Caco-2 (cell line): Measurements from ENCODE around the gene FOXP3. TPM values are rescaled to one million over a fixed set of nuclear protein-coding genes. Genes with fewer than 3 reads are reported as not detected.

Experiments
- BruUV-seq: library from RNA; stranded (reverse); fragments of 400-500 nt; replicated peaks from 2 replicates; lab custom pipeline; 2021; lab: Mats Ljungman, UMichigan
- CTCF ChIA-PET: fragments of 300-600 bp; sonication (Branson Sonifier 250); formaldehyde crosslinking; loops from one replicate; lab custom pipeline; 2022; ENCODE audit warnings: antibody characterized with exemption; lab: Charles Lee
- POLR2A ChIA-PET: fragments of 300-600 bp; sonication (Branson Sonifier 250); formaldehyde crosslinking; loops from one replicate; lab custom pipeline; 2022; ENCODE audit warnings: antibody characterized with exemption; lab: Charles Lee
- DNase-seq, 2 experiments: peaks; one replicate each; pipeline versions ENCODE4 v3.0.0 to v3.0.0-alpha.2; 2020 to 2022
- H3K27me3 ChIP-seq: replicated peaks from 2 replicates; pipeline ENCODE4 v1.6.0; 2011; ENCODE audit warnings: low read length; ENCODE audit not compliant: control insufficient read depth, insufficient read depth
- H3K36me3 ChIP-seq: 2 replicates; pipeline ENCODE4 v1.5.1; 2011; ENCODE audit warnings: low read length; ENCODE audit not compliant: control insufficient read depth, insufficient read depth
- H3K4me1 ChIP-seq: fragments of 250-450 bp; sonication (Bioruptor Pico); 2 replicates; pipeline ENCODE4 v1.5.1; 2020; ENCODE audit warnings: mild to moderate bottlenecking
- H3K4me3 ChIP-seq: 2 replicates; pipeline ENCODE4 v1.5.1; 2011; ENCODE audit warnings: low read depth, mild to moderate bottlenecking, control low read depth, low read length
- H3K9me3 ChIP-seq: fragments of 250-450 bp; sonication (Bioruptor Pico); 2 replicates; pipeline ENCODE4 v1.5.1; 2020; ENCODE audit warnings: mild to moderate bottlenecking, moderate library complexity
- H3K27ac Mint-ChIP-seq: one replicate; pipeline ENCODE4 v1.8.0; 2022; ENCODE audit warnings: mixed read lengths; ENCODE audit not compliant: unreplicated experiment
- H3K27me3 Mint-ChIP-seq: one replicate; pipeline ENCODE4 v1.8.0; 2022; ENCODE audit warnings: mixed read lengths; ENCODE audit not compliant: insufficient read depth, unreplicated experiment
- H3K36me3 Mint-ChIP-seq: one replicate; pipeline ENCODE4 v1.8.0; 2022; ENCODE audit warnings: mild to moderate bottlenecking, mixed read lengths; ENCODE audit not compliant: insufficient read depth, unreplicated experiment
- H3K4me1 Mint-ChIP-seq: one replicate; pipeline ENCODE4 v1.8.0; 2022; ENCODE audit warnings: low read depth, mixed read lengths; ENCODE audit not compliant: unreplicated experiment
- H3K4me3 Mint-ChIP-seq: one replicate; pipeline ENCODE4 v1.8.0; 2022; ENCODE audit warnings: mild to moderate bottlenecking, moderate library complexity, mixed read lengths; ENCODE audit not compliant: unreplicated experiment
- H3K9me3 Mint-ChIP-seq: one replicate; pipeline ENCODE4 v1.8.0; 2022; ENCODE audit warnings: mixed read lengths; ENCODE audit not compliant: unreplicated experiment
- intact Hi-C: fragments of 100-400 bp; cut with micrococcal nuclease; formaldehyde crosslinking; loops from one replicate; pipeline ENCODE4 v1.10.0; 2022; ENCODE audit not compliant: unreplicated experiment
- total RNA-seq: library from RNA; stranded (reverse); gene quantifications from 2 replicates; pipeline ENCODE4 v1.2.3, GENCODE V29; 2022
- TF ChIP-seq, protein P1 (sequence below), 2 experiments: fragments of 200-600 bp in 1 of 2; IDR thresholded peaks; 1 replicate in 1 of 2; 2 replicates in 1 of 2; pipeline versions ENCODE4 v1.5.1 to v1.8.0; 2011 to 2022; ENCODE audit warnings: antibody characterized with exemption in 1 of 2, control low read depth in 1 of 2, inconsistent platforms in 1 of 2, low read depth in 1 of 2, low read length in 1 of 2, mild to moderate bottlenecking in 1 of 2, moderate library complexity in 1 of 2; ENCODE audit not compliant: insufficient read depth in 1 of 2, severe bottlenecking in 1 of 2, unreplicated experiment in 1 of 2

FOXP3 gene
- total RNA-seq, 1 experiment from 2014 or later, result 0.88 TPM

DNA sequence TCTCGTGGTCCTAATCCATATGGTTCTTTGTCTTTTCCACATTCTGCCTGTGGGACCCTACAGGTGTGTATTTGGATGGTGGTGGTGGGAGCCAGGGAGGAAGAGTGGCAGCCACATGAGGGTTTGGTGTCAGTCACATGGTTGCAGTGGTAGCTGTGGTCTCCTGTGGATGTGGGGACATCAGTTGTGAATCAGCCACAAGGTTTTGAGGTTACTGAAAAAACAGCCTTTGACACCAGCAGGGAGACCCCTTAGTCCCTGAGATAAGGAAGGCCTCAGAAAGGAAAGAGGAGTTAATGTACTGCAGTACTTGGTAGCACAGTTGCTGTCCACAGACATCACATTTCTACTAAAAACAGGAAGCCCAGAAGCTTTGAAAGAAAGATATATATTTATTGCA lies 23.2 kb upstream of the FOXP3 start:
- Mint-ChIP-seq H3K4me3 (no peak overlapping the region), H3K36me3 (peaks cover 4% of the 10 kb centered on the region), H3K27me3 (no peaks in the 10 kb centered on the region), H3K4me1 (peaks cover 6% of the 10 kb centered on the region), H3K27ac (no peak overlapping the region), H3K9me3 (no peaks in the 10 kb centered on the region)
- ChIA-PET POLR2A (no interaction called here), CTCF (no interaction called here)
- no peaks in the 10 kb centered on the region for H3K27me3 ChIP-seq
- no peak for DNase-seq
- intact Hi-C loops, result no loop called here
- no peak overlapping the region for H3K4me3 ChIP-seq
- TF ChIP-seq, protein P1, sequence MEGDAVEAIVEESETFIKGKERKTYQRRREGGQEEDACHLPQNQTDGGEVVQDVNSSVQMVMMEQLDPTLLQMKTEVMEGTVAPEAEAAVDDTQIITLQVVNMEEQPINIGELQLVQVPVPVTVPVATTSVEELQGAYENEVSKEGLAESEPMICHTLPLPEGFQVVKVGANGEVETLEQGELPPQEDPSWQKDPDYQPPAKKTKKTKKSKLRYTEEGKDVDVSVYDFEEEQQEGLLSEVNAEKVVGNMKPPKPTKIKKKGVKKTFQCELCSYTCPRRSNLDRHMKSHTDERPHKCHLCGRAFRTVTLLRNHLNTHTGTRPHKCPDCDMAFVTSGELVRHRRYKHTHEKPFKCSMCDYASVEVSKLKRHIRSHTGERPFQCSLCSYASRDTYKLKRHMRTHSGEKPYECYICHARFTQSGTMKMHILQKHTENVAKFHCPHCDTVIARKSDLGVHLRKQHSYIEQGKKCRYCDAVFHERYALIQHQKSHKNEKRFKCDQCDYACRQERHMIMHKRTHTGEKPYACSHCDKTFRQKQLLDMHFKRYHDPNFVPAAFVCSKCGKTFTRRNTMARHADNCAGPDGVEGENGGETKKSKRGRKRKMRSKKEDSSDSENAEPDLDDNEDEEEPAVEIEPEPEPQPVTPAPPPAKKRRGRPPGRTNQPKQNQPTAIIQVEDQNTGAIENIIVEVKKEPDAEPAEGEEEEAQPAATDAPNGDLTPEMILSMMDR (IDR thresholded peaks at IDR 0.05; ENCODE audit: insufficient read depth in 1 of 2, low read depth in 1 of 2, low read length in 1 of 2, severe bottlenecking in 1 of 2, unreplicated experiment in 1 of 2), result no peak
- no TSS peak for BruUV-seq
- no peaks in the 10 kb centered on the region for H3K36me3 ChIP-seq
- H3K4me1 ChIP-seq, result no peaks in the 10 kb centered on the region
- H3K9me3 ChIP-seq, result no peaks in the 10 kb centered on the region

DNA sequence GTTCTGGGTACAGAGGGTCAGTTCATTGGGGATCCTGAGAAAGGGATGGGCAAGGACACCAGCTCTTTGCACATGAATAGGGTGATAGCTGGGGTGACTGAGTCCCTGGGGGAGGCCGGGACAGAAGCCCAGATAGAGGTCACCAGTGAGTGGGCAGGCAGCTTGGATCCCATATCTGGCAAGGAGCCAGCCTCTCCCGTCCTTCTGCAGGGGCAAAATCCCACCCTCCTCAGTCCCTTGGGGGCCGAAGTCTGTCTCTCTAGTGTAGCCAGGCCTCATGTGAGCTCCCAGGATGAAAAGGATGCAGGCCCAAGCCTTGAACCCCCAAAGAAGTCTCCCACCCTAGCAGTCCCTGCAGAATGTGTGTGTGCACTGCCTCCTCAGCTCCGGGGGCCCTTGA lies 22.1 kb upstream of the FOXP3 start:
- no peak overlapping the region for H3K27ac Mint-ChIP-seq
- no peak overlapping the region for H3K4me3 Mint-ChIP-seq
- H3K36me3 Mint-ChIP-seq, result peaks cover 12% of the 10 kb centered on the region
- intact Hi-C loops, result no loop called here
- Histone ChIP-seq H3K4me3 (no peak overlapping the region), H3K36me3 (no peaks in the 10 kb centered on the region), H3K9me3 (no peaks in the 10 kb centered on the region), H3K27me3 (no peaks in the 10 kb centered on the region), H3K4me1 (no peaks in the 10 kb centered on the region)
- no peaks in the 10 kb centered on the region for H3K27me3 Mint-ChIP-seq
- H3K9me3 Mint-ChIP-seq, result no peaks in the 10 kb centered on the region
- no TSS peak for BruUV-seq
- H3K4me1 Mint-ChIP-seq, result peaks cover 2% of the 10 kb centered on the region
- no peak for DNase-seq
- TF ChIP-seq, protein P1 (IDR thresholded peaks at IDR 0.05; ENCODE audit: insufficient read depth in 1 of 2, low read depth in 1 of 2, low read length in 1 of 2, severe bottlenecking in 1 of 2, unreplicated experiment in 1 of 2), result no peak
- CTCF ChIA-PET, result no interaction called here
- POLR2A ChIA-PET, result no interaction called here

DNA sequence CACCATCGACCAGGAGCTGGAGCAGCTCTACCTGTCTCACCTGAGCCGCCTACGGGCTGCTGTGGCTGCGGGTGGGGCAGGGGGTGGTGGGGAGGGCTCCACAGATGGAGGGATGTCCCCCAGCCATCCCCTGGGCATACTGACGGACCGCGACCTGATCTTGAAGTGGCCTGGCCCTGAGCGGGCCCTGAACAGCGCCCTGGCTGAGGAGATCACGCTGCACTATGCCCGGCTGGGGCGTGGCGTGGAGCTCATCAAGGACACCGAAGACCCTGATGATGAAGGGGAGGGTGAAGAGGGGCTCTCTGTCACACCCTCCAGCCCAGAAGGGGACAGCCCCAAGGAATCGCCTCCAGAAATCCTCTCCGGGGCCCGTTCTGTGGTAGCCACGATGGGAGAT lies 21.6 kb upstream of the FOXP3 start:
- ChIA-PET CTCF (no interaction called here), POLR2A (no interaction called here)
- Mint-ChIP-seq H3K4me1 (no peaks in the 10 kb centered on the region), H3K36me3 (peaks cover 12% of the 10 kb centered on the region), H3K27ac (no peak overlapping the region), H3K27me3 (no peaks in the 10 kb centered on the region), H3K4me3 (no peak overlapping the region), H3K9me3 (no peaks in the 10 kb centered on the region)
- TF ChIP-seq, protein P1 (IDR thresholded peaks at IDR 0.05; ENCODE audit: insufficient read depth in 1 of 2, low read depth in 1 of 2, low read length in 1 of 2, severe bottlenecking in 1 of 2, unreplicated experiment in 1 of 2), result no peak
- DNase-seq, result no peak
- intact Hi-C loops, result no loop called here
- H3K36me3 ChIP-seq, result no peaks in the 10 kb centered on the region
- H3K27me3 ChIP-seq, result no peaks in the 10 kb centered on the region
- H3K4me1 ChIP-seq, result no peaks in the 10 kb centered on the region
- no peak overlapping the region for H3K4me3 ChIP-seq
- BruUV-seq, result no TSS peak
- no peaks in the 10 kb centered on the region for H3K9me3 ChIP-seq
